ENCODE data around the gene UBE2J1.
"Not testable (repeated sequence)": the region's sequence is repeated elsewhere in the genome, so short reads cannot be mapped to it uniquely, and the experiment has no call there.

Gene UBE2J1, protein sequence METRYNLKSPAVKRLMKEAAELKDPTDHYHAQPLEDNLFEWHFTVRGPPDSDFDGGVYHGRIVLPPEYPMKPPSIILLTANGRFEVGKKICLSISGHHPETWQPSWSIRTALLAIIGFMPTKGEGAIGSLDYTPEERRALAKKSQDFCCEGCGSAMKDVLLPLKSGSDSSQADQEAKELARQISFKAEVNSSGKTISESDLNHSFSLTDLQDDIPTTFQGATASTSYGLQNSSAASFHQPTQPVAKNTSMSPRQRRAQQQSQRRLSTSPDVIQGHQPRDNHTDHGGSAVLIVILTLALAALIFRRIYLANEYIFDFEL

GRCh38 chr6:89352278-89353117 is at the start of gene UBE2J1:
UBE2J1 (minus strand) TSS chr6:89352722; CDS start chr6:89352569, 153 bp downstream.
- DNase-seq (ENCODE audit: extremely low spot score, insufficient read length, low read depth) = no peak

DNA sequence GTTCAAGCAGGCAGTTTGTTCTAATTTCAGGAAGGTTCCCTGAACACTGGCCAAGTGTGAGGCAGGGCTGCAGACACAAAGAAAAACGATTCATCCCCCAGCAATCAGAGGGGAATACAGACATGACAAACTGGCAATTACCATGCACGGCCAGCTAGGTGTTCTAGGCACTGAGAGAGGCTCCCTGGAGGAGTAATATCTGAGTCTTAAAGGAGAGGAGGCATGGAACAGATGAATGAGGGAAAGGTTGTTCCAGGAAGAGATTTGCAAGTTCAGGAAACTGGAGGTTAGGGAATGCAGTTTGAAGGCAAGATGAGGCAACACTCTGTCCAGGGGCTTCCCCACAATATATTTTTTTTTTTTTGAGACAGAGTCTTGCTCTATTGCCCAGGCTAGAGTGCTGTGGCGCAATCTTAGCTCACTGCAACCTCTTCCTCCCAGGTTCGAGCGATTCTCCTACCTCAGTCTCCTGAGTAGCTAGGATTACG is 48.4 kb upstream of the UBE2J1 start:
- DNase-seq (ENCODE audit: extremely low spot score, insufficient read length, low read depth) (no peak), FAIRE-seq (no peak)

More at GRCh38 chr6:89352278-89353117, at the start of gene UBE2J1:
- FAIRE-seq = peak; percentile 75

- no peak for DNase-seq (ENCODE audit: extremely low spot score, insufficient read length, low read depth)
Measured at GRCh38 chr6:89400050-89400449, 47.5 kb upstream of the UBE2J1 start.

GRCh38 chr6:89398762-89399525 is 46.4 kb upstream of the UBE2J1 start:
- DNase-seq (ENCODE audit: extremely low spot score, insufficient read length, low read depth) (no peak), FAIRE-seq (no peak)

More at GRCh38 chr6:89400050-89400449, 47.5 kb upstream of the UBE2J1 start:
- no peak for FAIRE-seq

- DNase-seq (ENCODE audit: extremely low spot score, insufficient read length, low read depth); FAIRE-seq: not testable (repeated sequence)
Measured at GRCh38 chr6:89397884-89398283, 45.4 kb upstream of the UBE2J1 start.

GRCh38 chr6:89393659-89394058 is 41.1 kb upstream of the UBE2J1 start:
- DNase-seq (ENCODE audit: extremely low spot score, insufficient read length, low read depth) (no peak), FAIRE-seq (no peak)

GRCh38 chr6:89392823-89393222 is 40.3 kb upstream of the UBE2J1 start:
- DNase-seq (ENCODE audit: extremely low spot score, insufficient read length, low read depth) (no peak), FAIRE-seq (no peak)

GRCh38 chr6:89388846-89389245 is 36.3 kb upstream of the UBE2J1 start:
- DNase-seq (ENCODE audit: extremely low spot score, insufficient read length, low read depth) = no peak
- no peak for FAIRE-seq

- DNase-seq (ENCODE audit: extremely low spot score, insufficient read length, low read depth) (peak; percentile 47), FAIRE-seq (peak; percentile 95)
Measured at GRCh38 chr6:89387516-89388201, 35.1 kb upstream of the UBE2J1 start.

- no peak for DNase-seq (ENCODE audit: extremely low spot score, insufficient read length, low read depth)
- no peak for FAIRE-seq
Measured at GRCh38 chr6:89386917-89387491, 34.5 kb upstream of the UBE2J1 start.

- FAIRE-seq = no peak
- DNase-seq (ENCODE audit: extremely low spot score, insufficient read length, low read depth) = no peak
Measured at GRCh38 chr6:89385846-89386245, 33.3 kb upstream of the UBE2J1 start.

- DNase-seq (ENCODE audit: extremely low spot score, insufficient read length, low read depth) = no peak
- no peak for FAIRE-seq
Measured at GRCh38 chr6:89385156-89385667, 32.7 kb upstream of the UBE2J1 start.

GRCh38 chr6:89381031-89381430 is 28.5 kb upstream of the UBE2J1 start:
- FAIRE-seq (no peak), DNase-seq (ENCODE audit: extremely low spot score, insufficient read length, low read depth) (no peak)

DNA sequence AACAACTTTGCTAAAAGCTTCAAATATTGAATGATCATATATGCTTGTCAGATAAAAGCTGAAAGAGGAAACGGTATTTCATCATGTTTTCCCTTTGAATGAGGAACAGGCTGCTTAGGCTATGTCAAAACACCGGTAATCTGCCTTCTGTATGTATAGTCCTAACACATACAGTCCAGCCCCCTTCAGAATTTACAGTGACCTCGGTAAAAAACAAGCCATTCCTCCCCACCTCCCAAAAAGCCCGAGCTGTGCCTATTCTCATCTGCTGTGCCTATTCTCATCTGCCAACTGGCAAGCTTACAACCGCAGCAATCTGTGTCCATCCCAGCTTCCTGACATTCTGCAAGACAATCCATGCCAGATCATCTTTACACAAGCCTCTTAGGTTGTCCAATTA is 26.8 kb upstream of the UBE2J1 start:
- no peak for DNase-seq (ENCODE audit: extremely low spot score, insufficient read length, low read depth)
- FAIRE-seq = no peak

DNA sequence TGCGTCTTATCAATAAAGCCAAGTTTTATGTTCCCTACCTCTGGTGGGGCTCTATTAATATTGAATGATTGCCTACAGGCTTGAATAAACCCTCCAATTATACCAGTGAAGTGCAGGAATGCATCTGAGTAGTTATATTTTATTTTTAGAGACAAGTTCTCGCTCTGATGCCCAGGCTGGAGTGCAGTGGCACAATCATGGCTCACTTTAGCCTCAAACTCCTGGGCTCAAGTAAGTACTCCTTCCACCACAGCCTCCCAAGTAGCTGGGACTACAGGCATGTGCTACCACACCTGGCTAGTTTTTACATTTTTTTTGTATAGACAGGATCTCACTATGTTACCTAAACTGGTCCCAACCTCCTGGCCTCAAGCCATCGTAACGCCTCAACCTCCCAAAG is 26.1 kb upstream of the UBE2J1 start:
- no peak for FAIRE-seq
- DNase-seq (ENCODE audit: extremely low spot score, insufficient read length, low read depth) = no peak

GRCh38 chr6:89375427-89376267 is 23.1 kb upstream of the UBE2J1 start:
- no peak for DNase-seq (ENCODE audit: extremely low spot score, insufficient read length, low read depth)
- peak; percentile 78 for FAIRE-seq

DNA sequence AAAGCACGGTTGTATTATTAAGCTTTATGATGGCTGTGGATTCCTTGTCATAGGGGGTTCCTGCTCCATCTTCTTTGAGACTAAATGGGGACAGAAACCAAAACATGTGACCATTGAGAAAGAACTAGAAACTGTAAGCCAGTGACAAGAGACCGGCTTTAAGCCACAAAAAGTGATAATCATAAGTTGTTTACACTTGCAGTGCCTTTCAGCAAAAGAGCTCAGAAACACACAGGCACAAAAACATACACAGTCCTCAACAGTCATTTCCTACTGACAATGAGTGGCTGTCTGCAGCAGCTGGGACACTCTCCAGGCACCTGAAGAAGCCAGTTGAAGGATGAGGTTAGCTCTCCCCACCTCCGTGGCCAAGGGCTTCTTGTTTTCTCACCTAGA is 20.0 kb upstream of the UBE2J1 start:
- DNase-seq (ENCODE audit: extremely low spot score, insufficient read length, low read depth) (no peak), FAIRE-seq (no peak)

GRCh38 chr6:89371849-89372505 is 19.5 kb upstream of the UBE2J1 start:
- peak; percentile 60 for DNase-seq (ENCODE audit: extremely low spot score, insufficient read length, low read depth)
- peak; percentile 91 for FAIRE-seq
